Measurements from ENCODE around the gene LYPD8.

DNA sequence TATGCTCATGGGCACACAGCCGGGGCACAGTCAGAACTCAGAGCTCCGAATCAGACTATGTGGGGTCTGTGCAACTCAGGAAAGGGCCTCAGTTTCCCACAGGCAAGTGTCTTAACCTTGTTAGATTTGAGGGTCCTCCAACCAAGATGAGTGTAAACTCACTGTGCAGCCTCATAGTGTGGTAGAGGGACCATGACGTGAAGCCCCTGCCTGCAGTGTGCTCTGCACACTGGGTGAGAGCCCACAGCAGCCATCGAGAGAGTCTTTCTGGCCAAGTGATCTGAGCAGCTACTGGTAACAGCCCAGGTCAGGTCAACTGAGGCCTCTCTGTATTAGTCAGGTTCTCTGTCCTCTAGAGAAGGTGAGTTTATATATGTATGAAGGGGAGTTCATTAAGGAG lies 592 bp upstream of the LYPD8 start:
- TF ChIP-seq EZH2 (IDR thresholded peaks at IDR 0.05; ENCODE audit: borderline replicate concordance, low read depth, low read length, severe bottlenecking) (no peak), POLR2A (IDR thresholded peaks at IDR 0.05; ENCODE audit: low read depth, low read length) (no peak)
- TF ChIP-seq, protein P1, sequence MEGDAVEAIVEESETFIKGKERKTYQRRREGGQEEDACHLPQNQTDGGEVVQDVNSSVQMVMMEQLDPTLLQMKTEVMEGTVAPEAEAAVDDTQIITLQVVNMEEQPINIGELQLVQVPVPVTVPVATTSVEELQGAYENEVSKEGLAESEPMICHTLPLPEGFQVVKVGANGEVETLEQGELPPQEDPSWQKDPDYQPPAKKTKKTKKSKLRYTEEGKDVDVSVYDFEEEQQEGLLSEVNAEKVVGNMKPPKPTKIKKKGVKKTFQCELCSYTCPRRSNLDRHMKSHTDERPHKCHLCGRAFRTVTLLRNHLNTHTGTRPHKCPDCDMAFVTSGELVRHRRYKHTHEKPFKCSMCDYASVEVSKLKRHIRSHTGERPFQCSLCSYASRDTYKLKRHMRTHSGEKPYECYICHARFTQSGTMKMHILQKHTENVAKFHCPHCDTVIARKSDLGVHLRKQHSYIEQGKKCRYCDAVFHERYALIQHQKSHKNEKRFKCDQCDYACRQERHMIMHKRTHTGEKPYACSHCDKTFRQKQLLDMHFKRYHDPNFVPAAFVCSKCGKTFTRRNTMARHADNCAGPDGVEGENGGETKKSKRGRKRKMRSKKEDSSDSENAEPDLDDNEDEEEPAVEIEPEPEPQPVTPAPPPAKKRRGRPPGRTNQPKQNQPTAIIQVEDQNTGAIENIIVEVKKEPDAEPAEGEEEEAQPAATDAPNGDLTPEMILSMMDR (IDR thresholded peaks at IDR 0.05; ENCODE audit: extremely low read depth in 1 of 2, insufficient read depth in 1 of 2, low read depth in 1 of 2, low read length in 2 of 2) = no peak

All from endothelial cell of umbilical vein (primary cell).